ENCODE measurements around the gene BAHCC1. TPM values are rescaled to one million over a fixed set of nuclear protein-coding genes. Genes with fewer than 3 reads are reported as not detected.

BAHCC1 gene
- polyA plus RNA-seq, 2 donors: 3.0 to 9.1 TPM

- Histone ChIP-seq H3K27ac (ENCODE audit: low read depth in 2 of 2, low read length in 1 of 2) (no peak overlapping the region), H3K9me3 (ENCODE audit: control insufficient read depth in 2 of 2, insufficient read depth in 1 of 2, low read depth in 1 of 2, low read length in 1 of 2) (no peaks in the 10 kb centered on the region), H3K4me1 (ENCODE audit: control insufficient read depth in 2 of 2, insufficient read depth in 2 of 2, low read length in 1 of 2) (no peaks in the 10 kb centered on the region), H3K27me3 (ENCODE audit: control insufficient read depth in 1 of 2, insufficient read depth in 2 of 2, low read length in 2 of 2) (no peaks in the 10 kb centered on the region), H3K4me3 (ENCODE audit: low read depth in 1 of 2, low read length in 2 of 2) (no peak overlapping the region), H3K36me3 (ENCODE audit: control insufficient read depth in 2 of 2, insufficient read depth in 2 of 2, low read length in 1 of 2) (peaks cover 5% of the 10 kb centered on the region in 2 donors)
- 85 to 90% methylated on average over 33 of the region's 33 CpGs for whole genome bisulfite sequencing, 2 donors
Measured at GRCh38 chr17:81466564-81467472, 71.6 kb downstream of the BAHCC1 start.

- no peak overlapping the region for H3K4me3 ChIP-seq (ENCODE audit: low read depth in 1 of 2, low read length in 2 of 2)
- no peaks in the 10 kb centered on the region for H3K4me1 ChIP-seq (ENCODE audit: control insufficient read depth in 2 of 2, insufficient read depth in 2 of 2, low read length in 1 of 2)
- WGBS, 2 donors: 76 to 85% methylated on average over 18 of the region's 18 CpGs
- peaks cover 0 to under 1% of the 10 kb centered on the region in 2 donors for H3K36me3 ChIP-seq (ENCODE audit: control insufficient read depth in 2 of 2, insufficient read depth in 2 of 2, low read length in 1 of 2)
- H3K27ac ChIP-seq (ENCODE audit: low read depth in 2 of 2, low read length in 1 of 2): no peak overlapping the region
- no peaks in the 10 kb centered on the region for H3K9me3 ChIP-seq (ENCODE audit: control insufficient read depth in 2 of 2, insufficient read depth in 1 of 2, low read depth in 1 of 2, low read length in 1 of 2)
- no peaks in the 10 kb centered on the region for H3K27me3 ChIP-seq (ENCODE audit: control insufficient read depth in 1 of 2, insufficient read depth in 2 of 2, low read length in 2 of 2)
Measured at GRCh38 chr17:81468111-81468769, 73.0 kb downstream of the BAHCC1 start.

- Histone ChIP-seq H3K9me3 (ENCODE audit: control insufficient read depth in 2 of 2, insufficient read depth in 1 of 2, low read depth in 1 of 2, low read length in 1 of 2) (no peaks in the 10 kb centered on the region), H3K4me3 (ENCODE audit: low read depth in 1 of 2, low read length in 2 of 2) (no peak overlapping the region), H3K27me3 (ENCODE audit: control insufficient read depth in 1 of 2, insufficient read depth in 2 of 2, low read length in 2 of 2) (no peaks in the 10 kb centered on the region), H3K4me1 (ENCODE audit: control insufficient read depth in 2 of 2, insufficient read depth in 2 of 2, low read length in 1 of 2) (no peaks in the 10 kb centered on the region), H3K36me3 (ENCODE audit: control insufficient read depth in 2 of 2, insufficient read depth in 2 of 2, low read length in 1 of 2) (no peaks in the 10 kb centered on the region), H3K27ac (ENCODE audit: low read depth in 2 of 2, low read length in 1 of 2) (no peak overlapping the region)
- 72 to 76% methylated on average over 15 to 18 of the region's 18 CpGs for WGBS, 2 donors
Measured at GRCh38 chr17:81468770-81469121, 73.5 kb downstream of the BAHCC1 start.

GRCh38 chr17:81469266-81469665 is 74.0 kb downstream of the BAHCC1 start:
- Histone ChIP-seq H3K9me3 (ENCODE audit: control insufficient read depth in 2 of 2, insufficient read depth in 1 of 2, low read depth in 1 of 2, low read length in 1 of 2) (no peaks in the 10 kb centered on the region), H3K27ac (ENCODE audit: low read depth in 2 of 2, low read length in 1 of 2) (no peak overlapping the region), H3K27me3 (ENCODE audit: control insufficient read depth in 1 of 2, insufficient read depth in 2 of 2, low read length in 2 of 2) (no peaks in the 10 kb centered on the region), H3K4me3 (ENCODE audit: low read depth in 1 of 2, low read length in 2 of 2) (no peak overlapping the region), H3K4me1 (ENCODE audit: control insufficient read depth in 2 of 2, insufficient read depth in 2 of 2, low read length in 1 of 2) (no peaks in the 10 kb centered on the region), H3K36me3 (ENCODE audit: control insufficient read depth in 2 of 2, insufficient read depth in 2 of 2, low read length in 1 of 2) (no peaks in the 10 kb centered on the region)
- WGBS, 2 donors: 72 to 90% methylated on average over 13 of the region's 13 CpGs

DNA sequence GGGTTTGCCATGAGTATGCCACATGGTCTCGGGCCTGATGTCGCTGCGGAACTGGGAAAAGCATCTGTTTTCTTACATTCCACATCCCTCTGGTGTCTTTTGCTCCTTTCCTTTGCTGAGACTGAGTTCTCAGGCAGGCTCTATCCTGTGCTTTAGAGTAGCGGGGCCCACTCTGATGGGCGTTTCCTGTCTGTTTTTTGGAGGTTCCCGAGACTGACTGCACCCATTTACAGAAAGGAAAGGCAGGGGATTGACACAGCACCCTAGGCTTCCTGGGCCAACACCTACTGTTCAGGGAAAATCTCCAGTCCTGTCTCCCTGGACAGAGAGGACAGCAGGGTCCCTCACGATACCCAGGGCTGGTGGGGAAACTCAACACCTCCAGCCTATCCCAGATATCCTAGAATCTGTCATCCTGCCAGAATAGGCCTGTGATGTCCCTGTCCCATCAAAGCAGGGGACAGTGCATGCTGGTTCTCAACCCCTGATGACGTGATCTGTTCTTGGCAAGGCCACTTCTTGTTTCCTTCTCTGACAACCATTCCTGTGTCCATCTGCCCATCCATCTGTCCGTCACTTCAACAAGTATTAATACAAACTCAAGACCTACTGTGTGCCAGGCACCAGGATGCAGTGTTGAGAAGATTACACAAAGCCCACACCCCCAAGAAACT is 75.2 kb downstream of the BAHCC1 start:
- WGBS, 2 donors: 86% methylated on average over 9 of the region's 9 CpGs
- Histone ChIP-seq H3K9me3 (ENCODE audit: control insufficient read depth in 2 of 2, insufficient read depth in 1 of 2, low read depth in 1 of 2, low read length in 1 of 2) (no peaks in the 10 kb centered on the region), H3K4me1 (ENCODE audit: control insufficient read depth in 2 of 2, insufficient read depth in 2 of 2, low read length in 1 of 2) (no peaks in the 10 kb centered on the region), H3K27ac (ENCODE audit: low read depth in 2 of 2, low read length in 1 of 2) (no peak overlapping the region), H3K36me3 (ENCODE audit: control insufficient read depth in 2 of 2, insufficient read depth in 2 of 2, low read length in 1 of 2) (no peaks in the 10 kb centered on the region), H3K4me3 (ENCODE audit: low read depth in 1 of 2, low read length in 2 of 2) (no peak overlapping the region), H3K27me3 (ENCODE audit: control insufficient read depth in 1 of 2, insufficient read depth in 2 of 2, low read length in 2 of 2) (no peaks in the 10 kb centered on the region)

DNA sequence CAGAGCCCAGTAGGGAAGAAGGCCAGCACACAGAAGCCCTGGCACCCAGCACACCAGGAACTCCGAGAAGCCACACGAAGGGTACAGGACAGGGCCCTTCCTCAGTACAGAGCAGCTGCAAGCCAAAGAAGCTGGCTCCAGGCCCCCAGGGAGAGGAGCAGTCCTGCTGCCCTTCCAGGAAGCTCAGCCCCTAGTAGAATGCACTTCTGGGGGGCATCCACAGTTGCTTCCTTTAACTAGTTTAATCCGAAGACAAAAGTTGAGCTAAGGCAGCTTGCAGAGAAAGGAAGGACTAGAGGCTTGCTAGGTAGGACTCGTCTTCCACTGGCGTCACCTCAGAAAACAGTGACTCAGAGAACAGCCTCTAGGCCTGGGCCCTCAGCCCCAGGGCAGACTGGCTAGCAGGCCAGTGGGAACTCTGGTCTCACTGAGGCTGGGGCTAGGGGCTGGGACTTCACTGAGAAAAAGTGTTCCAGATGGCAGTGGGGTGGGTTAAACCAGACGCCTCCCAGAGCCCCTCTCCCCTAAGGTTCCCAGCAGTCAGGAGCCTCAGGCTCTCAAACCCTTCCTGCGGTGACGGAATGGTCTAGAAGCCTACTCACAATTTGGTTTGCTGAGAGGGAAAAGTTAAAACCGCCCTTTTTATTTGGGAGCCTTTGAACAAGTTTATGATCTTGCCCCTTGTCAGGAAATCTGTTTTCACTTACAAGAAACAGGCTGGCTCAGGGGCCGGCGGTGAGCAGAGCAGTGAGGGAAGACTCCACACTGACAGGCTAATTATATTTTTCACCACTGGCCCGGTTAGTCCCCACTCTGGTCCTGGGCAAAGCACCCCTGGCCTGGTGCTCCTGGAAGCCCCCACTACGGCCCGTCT is 75.9 kb downstream of the BAHCC1 start:
- no peak overlapping the region for H3K27ac ChIP-seq (ENCODE audit: low read depth in 2 of 2, low read length in 1 of 2)
- no peak overlapping the region for H3K4me3 ChIP-seq (ENCODE audit: low read depth in 1 of 2, low read length in 2 of 2)
- no peaks in the 10 kb centered on the region for H3K36me3 ChIP-seq (ENCODE audit: control insufficient read depth in 2 of 2, insufficient read depth in 2 of 2, low read length in 1 of 2)
- H3K4me1 ChIP-seq (ENCODE audit: control insufficient read depth in 2 of 2, insufficient read depth in 2 of 2, low read length in 1 of 2): no peaks in the 10 kb centered on the region
- no peaks in the 10 kb centered on the region for H3K27me3 ChIP-seq (ENCODE audit: control insufficient read depth in 1 of 2, insufficient read depth in 2 of 2, low read length in 2 of 2)
- 68 to 81% methylated on average over 14 of the region's 14 CpGs for WGBS, 2 donors
- no peaks in the 10 kb centered on the region for H3K9me3 ChIP-seq (ENCODE audit: control insufficient read depth in 2 of 2, insufficient read depth in 1 of 2, low read depth in 1 of 2, low read length in 1 of 2)

GRCh38 chr17:81471818-81472456 is 76.7 kb downstream of the BAHCC1 start:
- no peak overlapping the region for H3K27ac ChIP-seq (ENCODE audit: low read depth in 2 of 2, low read length in 1 of 2)
- WGBS, 2 donors: 89% methylated on average over 28 of the region's 28 CpGs
- H3K36me3 ChIP-seq (ENCODE audit: control insufficient read depth in 2 of 2, insufficient read depth in 2 of 2, low read length in 1 of 2): no peaks in the 10 kb centered on the region
- H3K27me3 ChIP-seq (ENCODE audit: control insufficient read depth in 1 of 2, insufficient read depth in 2 of 2, low read length in 2 of 2): no peaks in the 10 kb centered on the region
- H3K4me1 ChIP-seq (ENCODE audit: control insufficient read depth in 2 of 2, insufficient read depth in 2 of 2, low read length in 1 of 2): no peaks in the 10 kb centered on the region
- no peak overlapping the region for H3K4me3 ChIP-seq (ENCODE audit: low read depth in 1 of 2, low read length in 2 of 2)
- H3K9me3 ChIP-seq (ENCODE audit: control insufficient read depth in 2 of 2, insufficient read depth in 1 of 2, low read depth in 1 of 2, low read length in 1 of 2): peaks cover 0 to 2% of the 10 kb centered on the region in 2 donors

DNA sequence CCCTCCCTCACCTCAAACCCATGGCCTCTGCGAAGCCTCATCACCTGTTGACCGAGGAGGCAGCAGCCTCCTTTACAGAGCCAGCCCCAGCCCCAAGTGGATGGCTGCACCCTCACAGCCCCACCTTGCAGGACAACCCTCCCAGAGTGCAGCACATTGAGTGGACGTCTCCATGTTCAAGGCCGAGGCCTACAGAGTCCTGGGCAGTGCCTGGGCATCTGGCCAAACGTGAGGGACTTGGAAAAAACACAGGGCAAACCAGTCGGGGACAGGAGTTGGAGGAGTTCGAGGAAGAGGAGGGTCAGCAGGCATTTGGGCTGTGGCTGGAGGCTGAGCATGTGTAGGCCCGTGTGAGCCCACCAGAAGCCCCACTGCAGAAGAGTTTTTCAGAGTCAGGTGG is 77.8 kb downstream of the BAHCC1 start:
- H3K36me3 ChIP-seq (ENCODE audit: control insufficient read depth in 2 of 2, insufficient read depth in 2 of 2, low read length in 1 of 2): no peaks in the 10 kb centered on the region
- H3K4me3 ChIP-seq (ENCODE audit: low read depth in 1 of 2, low read length in 2 of 2): no peak overlapping the region
- no peaks in the 10 kb centered on the region for H3K27me3 ChIP-seq (ENCODE audit: control insufficient read depth in 1 of 2, insufficient read depth in 2 of 2, low read length in 2 of 2)
- H3K9me3 ChIP-seq (ENCODE audit: control insufficient read depth in 2 of 2, insufficient read depth in 1 of 2, low read depth in 1 of 2, low read length in 1 of 2): peaks cover 0 to 2% of the 10 kb centered on the region in 2 donors
- no peaks in the 10 kb centered on the region for H3K4me1 ChIP-seq (ENCODE audit: control insufficient read depth in 2 of 2, insufficient read depth in 2 of 2, low read length in 1 of 2)
- WGBS, 2 donors: 74 to 78% methylated on average over 8 of the region's 8 CpGs
- no peak overlapping the region for H3K27ac ChIP-seq (ENCODE audit: low read depth in 2 of 2, low read length in 1 of 2)
